NCI-H2081 treated with DMSO at 0.1 percent for 48 hours (cell line): Measurements from ENCODE around the gene CADM1.

Source experiments
- DNase-seq: peaks from one replicate; lab custom pipeline; 2025; lab: John Stamatoyannopoulos, UW

The CADM1 gene

GRCh38 chr11:115317277-115318185 is 186.7 kb downstream of the CADM1 start:
- DNase-seq: no peak

GRCh38 chr11:115316696-115317095 is 187.5 kb downstream of the CADM1 start:
- no peak for DNase-seq

GRCh38 chr11:115314330-115314920 is 189.8 kb downstream of the CADM1 start:
- no peak for DNase-seq

GRCh38 chr11:115313224-115313838 is 190.9 kb downstream of the CADM1 start:
- no peak for DNase-seq

GRCh38 chr11:115311949-115312348 is 192.3 kb downstream of the CADM1 start:
- no peak for DNase-seq

GRCh38 chr11:115306689-115307088 is 197.5 kb downstream of the CADM1 start:
- no peak for DNase-seq

- DNase-seq: no peak
Observed at GRCh38 chr11:115304774-115305472, 199.3 kb downstream of the CADM1 start.

- DNase-seq: no peak
Observed at GRCh38 chr11:115303929-115304531, 200.2 kb downstream of the CADM1 start.

- no peak for DNase-seq
Observed at GRCh38 chr11:115302946-115303703, 201.1 kb downstream of the CADM1 start.

- no peak for DNase-seq
Observed at GRCh38 chr11:115300660-115301428, 203.4 kb downstream of the CADM1 start.

GRCh38 chr11:115298300-115299012 is 205.8 kb downstream of the CADM1 start:
- no peak for DNase-seq

- no peak for DNase-seq
Observed at GRCh38 chr11:115297330-115297729, 206.9 kb downstream of the CADM1 start.

- no peak for DNase-seq
Observed at GRCh38 chr11:115291325-115291724, 212.9 kb downstream of the CADM1 start.

GRCh38 chr11:115290893-115291292 is 213.3 kb downstream of the CADM1 start:
- no peak for DNase-seq

GRCh38 chr11:115290479-115290878 is 213.7 kb downstream of the CADM1 start:
- no peak for DNase-seq

GRCh38 chr11:115287266-115287665 is 216.9 kb downstream of the CADM1 start:
- DNase-seq: no peak

- DNase-seq: no peak
Observed at GRCh38 chr11:115286614-115287013, 217.6 kb downstream of the CADM1 start.

GRCh38 chr11:115284773-115285172 is 219.4 kb downstream of the CADM1 start:
- DNase-seq: no peak

GRCh38 chr11:115282923-115283322 is 221.3 kb downstream of the CADM1 start:
- DNase-seq: no peak

GRCh38 chr11:115280775-115281174 is 223.4 kb downstream of the CADM1 start:
- no peak for DNase-seq
